Tibial nerve (tissue), 4 donors: ENCODE data around the gene DLK2. TPM values are rescaled to one million over a fixed set of nuclear protein-coding genes. Genes with fewer than 3 reads are reported as not detected.

Experiments used
- DNase-seq, 2 donors: peaks; one replicate each; pipeline ENCODE4 v3.0.0-alpha.2; 2019; ENCODE audit warnings: low spot score in 2 of 2
- H3K27ac ChIP-seq, 4 donors: fragments of 200-600 bp; sonication (generic) in 3 of 4; one replicate each; pipeline ENCODE4 v1.5.1; 2017 to 2019; ENCODE audit warnings: mild to moderate bottlenecking in 1 of 4
- H3K27me3 ChIP-seq, 2 donors: fragments of 200-600 bp; sonication (generic) in 1 of 2; one replicate each; pipeline versions ENCODE4 v1.5.1 to v1.6.0; 2017 to 2019
- H3K36me3 ChIP-seq, 3 donors: fragments of 200-600 bp; sonication (generic); one replicate each; pipeline ENCODE4 v1.5.1; 2018 to 2019
- H3K4me1 ChIP-seq, 4 donors: fragments of 200-600 bp; sonication (generic) in 3 of 4; one replicate each; pipeline ENCODE4 v1.5.1; 2017 to 2019
- H3K4me3 ChIP-seq, 4 donors: fragments of 200-600 bp; sonication (generic) in 3 of 4; one replicate each; pipeline ENCODE4 v1.5.1; 2017 to 2019; ENCODE audit warnings: mild to moderate bottlenecking in 1 of 4, moderate library complexity in 1 of 4
- H3K9me3 ChIP-seq, 4 donors: fragments of 200-600 bp; sonication (generic) in 3 of 4; one replicate each; pipeline ENCODE4 v1.5.1; 2017 to 2019
- EP300 ChIP-seq, 2 donors: sonication (generic); formaldehyde crosslinking; IDR thresholded peaks; one replicate each; pipeline ENCODE4 v1.6.1; 2017; ENCODE audit warnings: antibody characterized with exemption in 2 of 2, mild to moderate bottlenecking in 1 of 2
- POLR2A ChIP-seq, 2 donors: fragments of 450-650 bp; IDR thresholded peaks; one replicate each; pipeline ENCODE4 v1.6.1; 2017; ENCODE audit warnings: antibody characterized with exemption in 2 of 2, mild to moderate bottlenecking in 2 of 2, moderate library complexity in 2 of 2
- WGBS, 2 donors: methylation state at CpG; one replicate each; pipeline ENCODE4 v1.1.5; 2018; 5-methylcytosine and 5-hydroxymethylcytosine counted together
- total RNA-seq, 4 donors: library from RNA; depleted of rRNA; stranded (reverse); fragments of >200 nt; gene quantifications; one replicate each; pipeline ENCODE4 v1.1.0, GENCODE V29; 2016
- TF ChIP-seq, protein P1 (sequence below), 5 experiments: fragments of 200-600 bp in 3 of 5; fragments of 450-650 bp in 2 of 5; sonication (generic) in 3 of 5; IDR thresholded peaks; one replicate each; pipeline ENCODE4 v1.5.1; 2016 to 2019; ENCODE audit warnings: antibody characterized with exemption in 5 of 5, mild to moderate bottlenecking in 3 of 5, moderate library complexity in 2 of 5

The DLK2 gene
- total RNA-seq, 4 donors from 2014 or later, result 1.0 to 3.5 TPM; not detected in 2

DNA sequence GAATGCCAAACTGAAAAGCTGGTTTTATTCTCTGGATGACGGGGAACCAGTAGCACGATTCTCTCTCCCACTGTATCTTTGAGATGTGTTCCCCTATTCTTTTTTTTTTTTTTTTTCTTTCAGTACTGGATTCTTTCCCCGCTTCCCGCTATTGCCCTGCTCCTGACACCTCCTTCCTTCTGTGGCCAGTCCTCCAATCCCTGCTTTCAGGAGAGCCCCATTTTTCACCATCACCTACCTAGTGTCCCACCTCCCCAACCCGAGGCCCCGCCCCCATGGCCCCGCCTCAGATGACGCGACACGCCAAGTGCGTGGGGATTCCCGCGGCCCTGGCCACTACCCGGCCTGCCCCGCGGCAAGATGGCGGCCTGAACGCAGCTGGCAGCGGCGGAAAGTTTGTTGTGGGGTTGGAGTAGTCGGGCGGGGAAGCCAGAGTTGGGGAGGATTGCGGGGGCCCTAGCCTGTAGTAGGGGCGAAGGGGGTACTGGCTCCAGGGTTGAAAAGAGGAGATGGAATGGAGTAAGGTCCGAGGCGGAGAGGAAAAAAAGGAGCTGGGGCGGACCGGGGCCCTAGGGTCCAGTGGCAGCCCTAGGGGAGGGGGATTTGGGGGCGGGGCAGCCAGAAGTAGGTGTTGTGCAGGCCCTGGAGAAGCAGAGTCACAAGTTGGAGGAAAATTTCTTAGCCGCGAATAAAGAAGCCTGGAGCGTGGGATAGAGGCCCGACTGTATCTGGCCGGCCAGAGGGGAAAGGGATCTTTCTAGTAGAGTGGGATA lies 22.1 kb upstream of the DLK2 start, which contains the start of gene TJAP1:
Gene TJAP1, plus strand, starts transcription at position 336 of the 773 bp plus-strand sequence. CDS start 21,432 bp downstream, outside the sequence.
- no peaks in the 10 kb centered on the region for H3K9me3 ChIP-seq
- H3K4me3 ChIP-seq, result peak within 1 kb of the TSS; percentile 62 to 75 (median 68)
- no peaks in the 10 kb centered on the region for H3K27me3 ChIP-seq
- 1 to 2% methylated on average over 34 of the region's 34 CpGs for WGBS, 2 donors
- peak; percentile 87 to 92 for DNase-seq
- peaks cover 0 to 2% (median 0%) of the 10 kb centered on the region in 3 donors for H3K36me3 ChIP-seq
- peaks cover 0 to 39% (median 13%) of the 10 kb centered on the region in 4 donors for H3K4me1 ChIP-seq
- H3K27ac ChIP-seq, result peak within 1 kb of the TSS; percentile 71 to 89 (median 88)
- TF ChIP-seq EP300 (IDR thresholded peaks at IDR 0.05), result peak; percentile 31 to 93
- peak; percentile 20 to 73 for TF ChIP-seq POLR2A (IDR thresholded peaks at IDR 0.05)
- TF ChIP-seq, protein P1, sequence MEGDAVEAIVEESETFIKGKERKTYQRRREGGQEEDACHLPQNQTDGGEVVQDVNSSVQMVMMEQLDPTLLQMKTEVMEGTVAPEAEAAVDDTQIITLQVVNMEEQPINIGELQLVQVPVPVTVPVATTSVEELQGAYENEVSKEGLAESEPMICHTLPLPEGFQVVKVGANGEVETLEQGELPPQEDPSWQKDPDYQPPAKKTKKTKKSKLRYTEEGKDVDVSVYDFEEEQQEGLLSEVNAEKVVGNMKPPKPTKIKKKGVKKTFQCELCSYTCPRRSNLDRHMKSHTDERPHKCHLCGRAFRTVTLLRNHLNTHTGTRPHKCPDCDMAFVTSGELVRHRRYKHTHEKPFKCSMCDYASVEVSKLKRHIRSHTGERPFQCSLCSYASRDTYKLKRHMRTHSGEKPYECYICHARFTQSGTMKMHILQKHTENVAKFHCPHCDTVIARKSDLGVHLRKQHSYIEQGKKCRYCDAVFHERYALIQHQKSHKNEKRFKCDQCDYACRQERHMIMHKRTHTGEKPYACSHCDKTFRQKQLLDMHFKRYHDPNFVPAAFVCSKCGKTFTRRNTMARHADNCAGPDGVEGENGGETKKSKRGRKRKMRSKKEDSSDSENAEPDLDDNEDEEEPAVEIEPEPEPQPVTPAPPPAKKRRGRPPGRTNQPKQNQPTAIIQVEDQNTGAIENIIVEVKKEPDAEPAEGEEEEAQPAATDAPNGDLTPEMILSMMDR (IDR thresholded peaks at IDR 0.05), result no peak

DNA sequence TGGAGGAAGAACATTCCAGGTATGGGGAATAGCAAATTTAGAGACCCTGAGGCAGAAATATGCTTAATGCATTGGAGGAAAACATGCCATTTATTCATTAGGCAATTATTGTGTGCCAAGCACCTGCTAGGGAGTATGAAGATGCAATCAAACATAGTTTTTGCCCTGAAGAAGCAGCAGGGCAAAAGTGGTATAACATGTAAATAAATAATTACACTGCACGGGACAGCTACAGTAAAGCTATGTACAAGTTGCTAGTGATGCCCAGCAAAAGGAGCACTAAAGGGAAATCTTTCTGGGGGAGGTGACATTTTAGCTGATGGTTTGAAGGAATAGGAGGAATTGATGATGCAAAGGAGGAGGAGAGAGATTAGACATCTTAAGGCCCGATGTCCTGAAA lies 21.4 kb upstream of the DLK2 start:
- Histone ChIP-seq H3K36me3 (no peaks in the 10 kb centered on the region), H3K4me3 (peak overlapping the region; percentile 62 to 75 (median 68)), H3K4me1 (peaks cover 0 to 34% (median 13%) of the 10 kb centered on the region in 4 donors), H3K9me3 (no peaks in the 10 kb centered on the region), H3K27ac (peak overlapping the region; percentile 71 to 89 (median 88)), H3K27me3 (no peaks in the 10 kb centered on the region)
- 29 to 41% methylated on average over 2 of the region's 2 CpGs for WGBS, 2 donors
- no peak for TF ChIP-seq POLR2A (IDR thresholded peaks at IDR 0.05)
- TF ChIP-seq EP300 (IDR thresholded peaks at IDR 0.05), result no peak
- TF ChIP-seq, protein P1 (IDR thresholded peaks at IDR 0.05), result no peak
- no peak for DNase-seq

DNA sequence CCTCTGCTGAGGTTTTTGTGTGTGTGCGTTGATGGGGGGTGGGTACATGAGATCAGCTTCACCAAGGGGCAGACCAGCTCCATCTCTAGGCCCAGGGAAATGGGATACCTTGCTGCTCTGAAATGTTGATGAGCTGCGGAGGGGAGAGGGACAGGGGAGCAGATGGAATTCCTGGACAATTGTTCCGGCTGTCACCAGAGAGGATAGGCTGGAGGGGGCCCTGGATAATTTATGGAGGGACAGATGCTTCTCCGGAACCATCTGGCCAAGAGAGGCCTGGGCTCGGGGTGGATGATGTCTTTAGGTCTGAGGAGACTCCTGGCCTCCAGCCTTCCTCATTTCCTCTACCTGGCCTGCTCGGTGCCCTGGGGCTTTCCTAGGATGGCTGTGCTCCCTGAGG lies 20.2 kb upstream of the DLK2 start:
- Histone ChIP-seq H3K36me3 (no peaks in the 10 kb centered on the region), H3K4me1 (peaks cover 0 to 30% (median 13%) of the 10 kb centered on the region in 4 donors), H3K9me3 (no peaks in the 10 kb centered on the region), H3K4me3 (no peak overlapping the region), H3K27ac (no peak overlapping the region), H3K27me3 (no peaks in the 10 kb centered on the region)
- 67 to 76% methylated on average over 6 of the region's 6 CpGs for WGBS, 2 donors
- TF ChIP-seq, protein P1 (IDR thresholded peaks at IDR 0.05), result no peak
- TF ChIP-seq EP300 (IDR thresholded peaks at IDR 0.05), result no peak
- TF ChIP-seq POLR2A (IDR thresholded peaks at IDR 0.05), result no peak
- no peak for DNase-seq

DNA sequence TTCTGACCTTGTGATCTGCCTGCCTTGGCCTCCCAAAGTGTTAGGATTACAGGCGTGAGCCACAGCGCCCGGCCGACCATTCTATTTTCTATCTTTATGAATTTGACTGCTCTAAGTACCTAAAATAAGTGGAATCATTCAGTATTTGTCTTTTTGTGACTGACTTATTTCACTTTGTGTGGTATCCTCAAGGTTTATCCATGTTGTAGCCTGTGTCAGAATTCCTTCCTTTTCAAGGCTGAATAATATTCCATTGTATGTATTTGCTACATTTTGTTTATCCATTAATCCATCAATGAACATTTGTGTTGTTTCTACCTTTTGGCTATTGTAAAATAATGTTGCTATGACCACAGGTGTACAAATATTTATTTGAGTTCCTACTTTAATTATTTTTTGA lies 17.2 kb upstream of the DLK2 start:
- H3K4me1 ChIP-seq, result peaks cover 0 to 5% (median 2%) of the 10 kb centered on the region in 4 donors
- TF ChIP-seq POLR2A (IDR thresholded peaks at IDR 0.05), result no peak
- TF ChIP-seq, protein P1 (IDR thresholded peaks at IDR 0.05), result no peak
- TF ChIP-seq EP300 (IDR thresholded peaks at IDR 0.05), result no peak
- no peak overlapping the region for H3K27ac ChIP-seq
- H3K9me3 ChIP-seq, result no peaks in the 10 kb centered on the region
- peaks cover 0 to 1% of the 10 kb centered on the region in 2 donors for H3K27me3 ChIP-seq
- H3K4me3 ChIP-seq, result no peak overlapping the region
- WGBS, 2 donors, result 97% methylated on average over 4 of the region's 4 CpGs
- no peak for DNase-seq
- no peaks in the 10 kb centered on the region for H3K36me3 ChIP-seq

DNA sequence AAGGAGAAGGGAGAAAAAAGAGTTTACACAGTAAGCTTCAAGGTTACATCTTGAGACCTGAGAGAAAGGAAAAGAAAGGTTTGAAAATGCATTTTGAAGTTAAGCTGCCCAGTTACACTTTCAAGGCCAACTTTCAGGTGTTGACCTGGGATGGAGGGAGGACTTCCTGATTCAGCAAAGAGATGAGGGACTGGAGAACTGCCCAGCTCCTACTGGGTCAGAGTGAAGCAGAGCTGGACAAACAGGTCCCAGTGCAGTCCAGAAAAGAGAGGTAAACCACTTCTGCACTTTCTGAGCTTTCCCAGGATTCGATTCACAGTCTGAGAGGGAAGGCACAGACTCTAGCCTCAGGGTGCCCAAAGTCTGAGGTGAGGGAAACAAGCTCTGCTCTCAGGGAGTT lies 16.1 kb upstream of the DLK2 start:
- no peak overlapping the region for H3K4me3 ChIP-seq
- TF ChIP-seq EP300 (IDR thresholded peaks at IDR 0.05), result no peak
- H3K4me1 ChIP-seq, result no peaks in the 10 kb centered on the region
- H3K36me3 ChIP-seq, result no peaks in the 10 kb centered on the region
- H3K9me3 ChIP-seq, result no peaks in the 10 kb centered on the region
- WGBS, 2 donors, result 73 to 80% methylated on average over 1 of the region's 1 CpG
- H3K27ac ChIP-seq, result no peak overlapping the region
- no peak for DNase-seq
- H3K27me3 ChIP-seq, result peaks cover 0 to 4% of the 10 kb centered on the region in 2 donors
